GM19372 (cell line): Measurements from ENCODE around the gene LCE3E.
"Not testable (repeated sequence)": the region's sequence is repeated elsewhere in the genome, so short reads cannot be mapped to it uniquely, and the experiment has no call there.

Experiments
- ATAC-seq: cut with Tn5 transposase; IDR thresholded peaks from one replicate; pipeline ENCODE4 v1.9.1; 2021; ENCODE audit warnings: mild to moderate bottlenecking, low read depth, moderate library complexity; ENCODE audit not compliant: unreplicated experiment

LCE3E gene

GRCh38 chr1:152566681-152567080, at the start of gene LCE3E:
LCE3E (minus strand) TSS chr1:152566780; CDS start chr1:152566208, 572 bp downstream.
- no peak for ATAC-seq

- no peak for ATAC-seq
These were observed 46.9 kb upstream of the LCE3E start, which contains the start of gene LCE3B for GRCh38 chr1:152613511-152613910. LCE3B (plus strand) TSS chr1:152613811; CDS start chr1:152613811, 0 bp downstream.

GRCh38 chr1:152599934-152600333, 33.4 kb upstream of the LCE3E start, which contains the start of gene LCE3C:
LCE3C (plus strand) TSS chr1:152600234; CDS start chr1:152600732, 498 bp downstream.
- no peak for ATAC-seq

- no peak for ATAC-seq
These were observed 30.4 kb upstream of the LCE3E start for GRCh38 chr1:152596986-152597385.

- ATAC-seq = no peak
These were observed 19.0 kb upstream of the LCE3E start for GRCh38 chr1:152585586-152585985.

GRCh38 chr1:152582647-152583046, 16.1 kb upstream of the LCE3E start:
- no peak for ATAC-seq

- ATAC-seq = no peak
These were observed 13.9 kb upstream of the LCE3E start, which contains the start of gene LCE3D for GRCh38 chr1:152580433-152580832. LCE3D (minus strand) TSS chr1:152580516; CDS start chr1:152579936, 580 bp downstream.

GRCh38 chr1:152579526-152579925, 12.9 kb upstream of the LCE3E start:
- not testable (repeated sequence) for ATAC-seq

GRCh38 chr1:152577168-152577567, 10.6 kb upstream of the LCE3E start:
- ATAC-seq = no peak

GRCh38 chr1:152565535-152566215, 905 bp downstream of the LCE3E start:
- no peak for ATAC-seq

GRCh38 chr1:152565115-152565514, 1.5 kb downstream of the LCE3E start:
- ATAC-seq = no peak

- ATAC-seq = not testable (repeated sequence)
These were observed 18.2 kb downstream of the LCE3E start for GRCh38 chr1:152548358-152548757.

GRCh38 chr1:152546704-152547103, 19.9 kb downstream of the LCE3E start:
- ATAC-seq = no peak

GRCh38 chr1:152543820-152544219, 22.8 kb downstream of the LCE3E start:
- no peak for ATAC-seq

- no peak for ATAC-seq
These were observed 26.7 kb downstream of the LCE3E start for GRCh38 chr1:152539901-152540300.

GRCh38 chr1:152537496-152537895, 29.1 kb downstream of the LCE3E start:
- ATAC-seq = no peak

- ATAC-seq = no peak
These were observed 30.8 kb downstream of the LCE3E start for GRCh38 chr1:152535774-152536173.

- no peak for ATAC-seq
These were observed 33.1 kb downstream of the LCE3E start for GRCh38 chr1:152533327-152533938.

- no peak for ATAC-seq
These were observed 41.4 kb downstream of the LCE3E start for GRCh38 chr1:152525080-152525641.

GRCh38 chr1:152520561-152521090, 46.0 kb downstream of the LCE3E start:
- ATAC-seq = no peak

GRCh38 chr1:152519851-152520250, 46.7 kb downstream of the LCE3E start:
- ATAC-seq = no peak
